Heart left ventricle (tissue), 13 donors: ENCODE data around the gene KCNN3.

Experiments used
- CTCF ChIP-seq, 12 donors: fragments of 200-600 bp; sonication (generic) in 4 of 12; IDR thresholded peaks; one replicate each; pipeline versions ENCODE4 v1.5.0 to v1.8.0; 2018 to 2022; ENCODE audit warnings: antibody characterized with exemption in 12 of 12, mild to moderate bottlenecking in 5 of 12
- POLR2A ChIP-seq, 2 donors: fragments of 450-650 bp; IDR thresholded peaks; one replicate each; pipeline ENCODE4 v1.6.1; 2017; ENCODE audit warnings: antibody characterized with exemption in 2 of 2, mild to moderate bottlenecking in 2 of 2, moderate library complexity in 2 of 2
- donor health status: ischemic (EF 13 %, LVEDD 7.1; RV severe dilation, severe dysfunction).
- donor health status: DM: no; HTN: yes; CAD: no.
- donor health status: DM: no; HTN: no; CAD: no.
- donor health status: ischemic (EF 25% LVEDD 6.9; RV normal size, moderate dysfunction).
- donor health status: ischemic (EF 25% LVEDD 5.7; RV mildly dilated, moderate dysfunction).
- donor health status: ischemic (EF 35%, LVEDD 5.7; RV mildly dilated, moderate dysfunction).
- donor health status: nonischemic (EF 11% LVEDD 7.7; RV severe dilation, severe dysfunction).
- donor health status: DM: yes; HTN: yes; CAD: no.
- donor health status: PGD.
- donor health status: ischemic (EF 29% LVEDD 5.4; RV normal size, mild dysfunction).
- donor health status: nonischemic (EF 23%, LVEDD 6.1; RV moderate dilation, normal function).

GRCh38 chr1:154726443-154726842 lies 143.6 kb downstream of the KCNN3 start:
- TF ChIP-seq CTCF (IDR thresholded peaks at IDR 0.05) (no peak), POLR2A (IDR thresholded peaks at IDR 0.05) (no peak)
